SK-N-MC (cell line): ENCODE results near the gene MLX.

Experiments used
- EZH2 ChIP-seq: fragments of 200-600 bp; sonication (generic); IDR thresholded peaks from one replicate; pipeline ENCODE4 v1.6.1; 2017; ENCODE audit warnings: antibody characterized with exemption
- POLR2AphosphoS5 ChIP-seq: IDR thresholded peaks from 2 replicates; pipeline ENCODE4 v1.6.1; 2012; ENCODE audit warnings: mild to moderate bottlenecking, low read depth, low read length, borderline replicate concordance

DNA sequence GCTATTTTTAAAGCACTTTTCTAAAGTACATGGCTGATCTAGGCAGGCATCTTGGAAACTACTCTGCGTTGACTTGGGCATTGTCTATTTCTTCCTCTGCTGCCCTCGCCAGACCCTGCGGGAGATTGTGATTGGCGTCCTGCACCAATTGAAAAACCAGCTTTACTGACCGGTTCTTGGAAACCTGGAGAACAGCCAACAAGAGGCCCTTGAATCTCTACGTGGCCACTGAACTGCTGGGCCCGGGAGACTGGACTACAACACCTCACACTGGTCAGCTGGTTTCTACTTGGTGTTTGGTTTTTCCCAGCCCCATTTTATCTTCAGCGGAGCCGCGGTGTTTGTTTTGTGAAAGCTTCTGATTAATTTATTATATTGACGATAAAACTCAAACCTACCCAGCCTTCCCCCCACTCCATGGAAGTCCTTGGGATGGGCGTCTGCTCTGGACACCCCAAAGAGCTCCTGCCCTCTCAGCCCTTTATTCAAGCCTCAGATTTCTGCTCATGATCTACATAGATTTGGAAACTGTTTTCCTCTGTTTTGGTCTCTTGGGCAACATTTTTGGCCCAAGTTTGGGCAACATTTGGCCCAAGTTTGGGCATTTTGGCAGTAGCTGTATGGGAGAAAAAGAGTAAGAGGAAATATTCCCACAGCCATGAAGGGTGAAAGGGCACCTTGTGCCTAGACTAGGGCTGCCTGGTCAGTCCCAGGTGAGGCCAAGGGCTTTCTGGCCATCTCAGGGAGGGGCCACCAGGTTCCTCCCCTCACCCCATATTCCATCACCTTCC is 4.7 kb downstream of the MLX start:
- TF ChIP-seq POLR2AphosphoS5 (no peak), EZH2 (no peak)
